PC-3 (cell line): Measurements from ENCODE around the gene LIF. TPM values are rescaled to one million over a fixed set of nuclear protein-coding genes. Genes with fewer than 3 reads are reported as not detected.

Source experiments
- ATAC-seq: fragments of 200-7000 bp; cut with Tn5 transposase; 2 replicates; pipeline ENCODE4 v1.9.1; 2020; ENCODE audit warnings: mild to moderate bottlenecking, moderate library complexity
- BruUV-seq: library from RNA; stranded (reverse); fragments of 400-500 nt; replicated peaks from 2 replicates; lab custom pipeline; 2021; lab: Mats Ljungman, UMichigan
- CTCF ChIA-PET: fragments of 300-600 bp; sonication (Branson Sonifier 250); formaldehyde crosslinking; loops from one replicate; lab custom pipeline; 2022; ENCODE audit warnings: antibody characterized with exemption; lab: Charles Lee
- POLR2A ChIA-PET: fragments of 300-600 bp; sonication (Branson Sonifier 250); formaldehyde crosslinking; loops from one replicate; lab custom pipeline; 2022; ENCODE audit warnings: antibody characterized with exemption; ENCODE audit not compliant: unreplicated experiment; lab: Charles Lee
- DNase-seq: peaks from one replicate; pipeline ENCODE4 v3.0.0-alpha.2; 2015
- H2AFZ ChIP-seq: fragments of 300-600 bp; sonication (generic); 2 replicates; pipeline ENCODE4 v1.6.0; 2016; ENCODE audit warnings: antibody characterized with exemption, low read length
- H3F3A ChIP-seq: fragments of 300-600 bp; sonication (generic); one replicate; pipeline ENCODE4 v1.6.0; 2017; ENCODE audit warnings: antibody characterized with exemption, low read length, control low read depth, mild to moderate bottlenecking; ENCODE audit not compliant: unreplicated experiment
- H3K27ac ChIP-seq: fragments of 300-600 bp; sonication (generic); 2 replicates; pipeline ENCODE4 v1.5.1; 2016; ENCODE audit warnings: mild to moderate bottlenecking, low read length
- H3K27me3 ChIP-seq: fragments of 300-600 bp; sonication (generic); 2 replicates; pipeline ENCODE4 v1.6.1; 2016; ENCODE audit warnings: low read length, mixed read lengths
- H3K36me3 ChIP-seq: fragments of 300-600 bp; sonication (generic); 2 replicates; pipeline ENCODE4 v1.6.1; 2016; ENCODE audit warnings: low read depth, mixed run types, low read length, mixed read lengths
- H3K4me1 ChIP-seq: fragments of 300-600 bp; sonication (generic); 2 replicates; pipeline ENCODE4 v1.5.1; 2016; ENCODE audit warnings: low read length; ENCODE audit not compliant: insufficient read depth
- H3K4me2 ChIP-seq: fragments of 300-600 bp; sonication (generic); 2 replicates; pipeline ENCODE4 v1.6.0; 2016; ENCODE audit warnings: low read length
- H3K4me3 ChIP-seq: fragments of 300-600 bp; sonication (generic); 2 replicates; pipeline ENCODE4 v1.5.1; 2016; ENCODE audit warnings: mild to moderate bottlenecking, low read length, mixed read lengths
- H3K79me2 ChIP-seq: fragments of 300-600 bp; sonication (generic); 2 replicates; pipeline ENCODE4 v1.6.1; 2017; ENCODE audit warnings: low read length, mixed read lengths
- H3K9ac ChIP-seq: fragments of 300-600 bp; sonication (generic); 2 replicates; pipeline ENCODE4 v1.6.0; 2016; ENCODE audit warnings: mild to moderate bottlenecking, low read length
- H3K9me2 ChIP-seq: fragments of 300-600 bp; sonication (generic); replicated peaks from 2 replicates; pipeline ENCODE4 v1.6.1; 2016; ENCODE audit warnings: mixed run types, low read length, mixed read lengths
- H3K9me3 ChIP-seq: fragments of 300-600 bp; sonication (generic); 2 replicates; pipeline ENCODE4 v1.6.1; 2016; ENCODE audit warnings: low read length, mixed read lengths
- H4K20me1 ChIP-seq: fragments of 300-600 bp; sonication (generic); 2 replicates; pipeline ENCODE4 v1.6.1; 2016; ENCODE audit warnings: low read length, mixed read lengths
- CTCF ChIP-seq: fragments of 300-600 bp; sonication (generic); conservative IDR thresholded peaks from 2 replicates; pipeline ENCODE4 v1.5.1; 2017; ENCODE audit warnings: antibody characterized with exemption, low read depth, mild to moderate bottlenecking, low read length
- EZH2 ChIP-seq: fragments of 300-600 bp; sonication (generic); IDR thresholded peaks from one replicate; pipeline ENCODE4 v1.6.1; 2017; ENCODE audit warnings: antibody characterized with exemption, mild to moderate bottlenecking, low read length; ENCODE audit not compliant: unreplicated experiment
- EZH2phosphoT487 ChIP-seq: fragments of 300-600 bp; sonication (generic); IDR thresholded peaks from 2 replicates; pipeline ENCODE4 v1.6.1; 2018; ENCODE audit warnings: mild to moderate bottlenecking, antibody characterized with exemption, low read length, borderline replicate concordance
- intact Hi-C: fragments of 100-400 bp; cut with micrococcal nuclease; formaldehyde crosslinking; loops from 2 replicates; pipeline ENCODE4 v1.9.0; 2023
- total RNA-seq: library from RNA; depleted of rRNA; stranded (reverse); fragments of >200 nt; gene quantifications from 2 replicates; pipeline ENCODE4 v1.2.3, GENCODE V29; 2014

LIF gene
- total RNA-seq, 1 experiment from 2014 or later = 64.1 TPM

GRCh38 chr22:30225220-30225927, 21.2 kb downstream of the LIF start:
- no peaks in the 10 kb centered on the region for H3K9me3 ChIP-seq
- H3K9me2 ChIP-seq = no peaks in the 10 kb centered on the region
- intact Hi-C loops = no loop called here

GRCh38 chr22:30224161-30224857, 22.2 kb downstream of the LIF start:
- peak overlapping the region; percentile 29; the same call in 1 of the 2 replicates for H3K4me2 ChIP-seq
- DNase-seq (peak; percentile 79), ATAC-seq (peak; percentile 49)
- no peaks in the 10 kb centered on the region for H4K20me1 ChIP-seq
- H3K79me2 ChIP-seq = no peaks in the 10 kb centered on the region
- H3K4me1 ChIP-seq = peaks cover 49% of the 10 kb centered on the region
- ChIA-PET CTCF (no interaction called here), POLR2A (interaction anchor here (0.5 kb wide), 1 partner anchor 15 kb away, joined by 5 read pairs; no protein-coding TSS in a partner anchor)
- H3K9me3 ChIP-seq = no peaks in the 10 kb centered on the region
- H3K27me3 ChIP-seq = no peaks in the 10 kb centered on the region
- H3K27ac ChIP-seq = peak overlapping the region; percentile 92
- TF ChIP-seq EZH2 (no peak), CTCF (0 out of 2 replicates have a peak, but pooled peaks have one; percentile 22)
- no peak overlapping the region for H2AFZ ChIP-seq
- no peak overlapping the region for H3K4me3 ChIP-seq
- intact Hi-C loops = no loop called here
- peaks cover 3% of the 10 kb centered on the region for H3F3A ChIP-seq
- no peaks in the 10 kb centered on the region for H3K9me2 ChIP-seq
- BruUV-seq = TSS peak; percentile 8
- peak overlapping the region; percentile 76 for H3K9ac ChIP-seq
- H3K36me3 ChIP-seq = no peaks in the 10 kb centered on the region

More at GRCh38 chr22:30225220-30225927, 21.2 kb downstream of the LIF start:
- Histone ChIP-seq H3K27me3 (no peaks in the 10 kb centered on the region), H3K4me2 (no peak overlapping the region), H3K9ac (peak overlapping the region; percentile 76), H3K79me2 (no peaks in the 10 kb centered on the region), H2AFZ (no peak overlapping the region), H4K20me1 (no peaks in the 10 kb centered on the region), H3K36me3 (no peaks in the 10 kb centered on the region), H3K4me1 (peaks cover 53% of the 10 kb centered on the region), H3K27ac (peak overlapping the region; percentile 92), H3F3A (peaks cover 3% of the 10 kb centered on the region), H3K4me3 (no peak overlapping the region)
- ChIA-PET CTCF (interaction anchor here (0.6 kb wide), 1 partner anchor 18 kb away, joined by 6 read pairs; no protein-coding TSS in a partner anchor), POLR2A (interaction anchor here (0.6 to 0.7 kb wide), 2 partner anchors 16 to 23 kb away, joined by 3 read pairs; no protein-coding TSS in a partner anchor)
- BruUV-seq = no TSS peak
- ATAC-seq (no peak; the same call in 1 of the 2 replicates), DNase-seq (peak; percentile 40)
- TF ChIP-seq CTCF (no peak), EZH2 (no peak), EZH2phosphoT487 (no peak)
